Measurements from ENCODE around the gene CIAO3. TPM values are rescaled to one million over a fixed set of nuclear protein-coding genes. Genes with fewer than 3 reads are reported as not detected.

Gene CIAO3
- 10 to 100 TPM in 2 of 3 donors, 1 to 10 TPM in 1; 4.6 to 25.5 (median 17.5) TPM for polyA plus RNA-seq

DNA sequence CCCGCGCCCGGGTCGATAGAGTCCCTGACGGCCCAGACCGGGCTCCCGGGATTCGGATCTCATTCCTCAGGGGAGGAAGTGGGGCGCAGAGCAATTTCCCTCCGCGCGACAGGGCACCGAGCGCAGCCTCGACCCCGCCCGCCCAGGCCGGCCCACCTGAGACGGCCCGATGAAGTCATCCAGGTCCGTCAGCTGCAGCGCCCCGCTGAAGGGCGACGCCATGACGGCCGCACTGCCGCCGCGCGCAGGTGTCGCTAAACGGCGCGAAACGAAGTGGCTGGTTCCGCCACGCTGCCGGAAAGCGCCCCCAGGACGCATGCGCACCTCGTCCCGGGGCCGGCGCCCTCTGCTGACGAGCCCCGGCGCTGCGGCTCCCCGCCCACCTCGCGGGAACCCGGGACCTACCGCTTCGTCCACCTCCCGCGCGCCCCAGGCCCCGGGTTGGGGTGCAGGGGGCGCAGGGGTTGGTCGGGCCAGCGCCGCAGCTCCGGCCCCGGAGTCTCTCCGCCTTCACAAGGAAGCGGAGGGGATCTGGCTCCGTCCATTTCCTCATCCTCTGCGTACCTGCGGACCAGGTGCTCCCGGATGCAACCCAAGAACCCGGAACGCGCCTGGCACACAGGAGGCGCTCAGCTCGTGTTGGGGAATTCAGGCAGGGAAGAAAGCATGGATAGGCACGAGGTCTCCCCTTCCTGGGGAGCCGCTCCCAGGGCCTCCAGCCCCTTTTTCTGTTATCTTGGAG lies at the start of gene CIAO3:
Gene CIAO3, minus strand, starts transcription at position 234 of the 742 bp plus-strand sequence. Its CDS starts 12 bp downstream, at position 222.
- Mint-ChIP-seq H3K27ac (peak within 1 kb of the TSS in 3 of 6 donors; percentile 32 to 58 (median 57)), H3K27me3 (ENCODE audit: low read depth in 3 of 3) (peaks cover 0 to 4% (median 1%) of the 10 kb centered on the region in 3 donors), H3K36me3 (peaks cover 0 to 4% (median 0%) of the 10 kb centered on the region in 3 donors), H3K9me3 (no peaks in the 10 kb centered on the region), H3K4me3 (peak within 1 kb of the TSS; percentile 69 to 82 (median 76)), H3K4me1 (peaks cover 8 to 15% of the 10 kb centered on the region in 2 donors)
- DNase-seq, result peak; percentile 90 to 92 (median 91)

DNA sequence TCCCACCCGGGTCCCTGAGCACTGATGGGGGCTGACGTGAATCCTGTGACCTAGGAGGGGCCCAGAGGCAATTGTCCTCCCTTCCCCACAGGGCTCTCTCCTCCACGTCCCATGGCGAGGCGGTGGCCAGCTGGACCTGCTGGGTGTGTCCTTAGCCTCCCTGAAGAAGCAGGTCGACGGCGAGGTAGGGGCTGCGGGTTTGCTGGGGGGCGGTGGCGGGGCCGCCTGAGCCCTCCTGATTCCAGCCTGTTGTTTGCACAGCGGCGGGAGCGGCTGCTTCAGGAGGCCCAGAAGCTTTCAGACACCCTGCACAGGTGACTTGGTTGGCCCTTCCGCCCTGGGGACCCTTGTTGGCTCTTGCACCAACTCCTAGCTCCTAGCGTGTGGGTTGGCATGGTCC lies 49.3 kb upstream of the CIAO3 start:
- peaks cover 0 to 4% (median 0%) of the 10 kb centered on the region in 3 donors for H3K27me3 Mint-ChIP-seq (ENCODE audit: low read depth in 3 of 3)
- H3K4me1 Mint-ChIP-seq, result peaks cover 0 to 8% of the 10 kb centered on the region in 2 donors
- H3K27ac Mint-ChIP-seq, result peak overlapping the region in 1 of 6 donors; percentile 69
- H3K4me3 Mint-ChIP-seq, result peak overlapping the region in 4 of 5 donors; percentile 45 to 71 (median 60)
- peaks cover 0 to 4% (median 4%) of the 10 kb centered on the region in 3 donors for H3K36me3 Mint-ChIP-seq
- H3K9me3 Mint-ChIP-seq, result no peaks in the 10 kb centered on the region
- DNase-seq, result no peak

DNA sequence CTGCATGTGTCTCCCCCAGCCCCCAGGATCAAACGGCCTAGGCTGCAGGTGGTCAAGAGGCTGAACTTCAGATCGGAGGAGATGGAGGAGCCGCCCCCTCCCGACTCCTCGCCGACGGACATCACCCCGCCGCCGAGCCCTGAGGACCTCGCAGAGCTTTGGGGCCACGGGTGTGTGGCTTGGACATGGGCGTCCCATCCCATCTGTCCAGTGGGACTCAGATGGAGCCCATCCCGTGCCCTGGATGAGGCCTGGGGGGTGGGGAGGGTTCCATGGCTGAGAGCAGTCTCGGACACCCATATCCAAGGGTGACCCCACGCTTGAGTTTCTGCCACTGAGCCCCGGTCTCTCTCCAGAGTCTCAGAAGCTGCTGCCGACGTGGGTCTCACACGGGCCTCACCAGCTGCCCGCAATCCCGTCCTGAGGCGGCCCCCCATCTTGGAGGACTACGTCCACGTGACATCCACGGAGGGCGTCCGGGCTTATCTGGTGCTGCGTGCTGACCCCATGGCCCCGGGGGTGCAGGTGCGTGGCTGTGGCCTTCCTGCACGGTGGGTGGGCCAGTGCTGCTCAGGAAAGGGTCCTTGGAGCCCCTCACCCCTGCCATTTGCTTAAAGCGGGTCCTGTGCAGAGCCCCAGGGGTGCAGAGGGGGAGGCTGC lies 48.5 kb upstream of the CIAO3 start:
- DNase-seq, result no peak
- H3K4me1 Mint-ChIP-seq, result peaks cover 0 to 8% of the 10 kb centered on the region in 2 donors
- H3K27me3 Mint-ChIP-seq (ENCODE audit: low read depth in 3 of 3), result peaks cover 0 to 4% (median 0%) of the 10 kb centered on the region in 3 donors
- peak overlapping the region in 4 of 5 donors; percentile 21 to 60 (median 43) for H3K4me3 Mint-ChIP-seq
- peaks cover 0 to 4% (median 4%) of the 10 kb centered on the region in 3 donors for H3K36me3 Mint-ChIP-seq
- H3K9me3 Mint-ChIP-seq, result no peaks in the 10 kb centered on the region
- no peak overlapping the region for H3K27ac Mint-ChIP-seq

DNA sequence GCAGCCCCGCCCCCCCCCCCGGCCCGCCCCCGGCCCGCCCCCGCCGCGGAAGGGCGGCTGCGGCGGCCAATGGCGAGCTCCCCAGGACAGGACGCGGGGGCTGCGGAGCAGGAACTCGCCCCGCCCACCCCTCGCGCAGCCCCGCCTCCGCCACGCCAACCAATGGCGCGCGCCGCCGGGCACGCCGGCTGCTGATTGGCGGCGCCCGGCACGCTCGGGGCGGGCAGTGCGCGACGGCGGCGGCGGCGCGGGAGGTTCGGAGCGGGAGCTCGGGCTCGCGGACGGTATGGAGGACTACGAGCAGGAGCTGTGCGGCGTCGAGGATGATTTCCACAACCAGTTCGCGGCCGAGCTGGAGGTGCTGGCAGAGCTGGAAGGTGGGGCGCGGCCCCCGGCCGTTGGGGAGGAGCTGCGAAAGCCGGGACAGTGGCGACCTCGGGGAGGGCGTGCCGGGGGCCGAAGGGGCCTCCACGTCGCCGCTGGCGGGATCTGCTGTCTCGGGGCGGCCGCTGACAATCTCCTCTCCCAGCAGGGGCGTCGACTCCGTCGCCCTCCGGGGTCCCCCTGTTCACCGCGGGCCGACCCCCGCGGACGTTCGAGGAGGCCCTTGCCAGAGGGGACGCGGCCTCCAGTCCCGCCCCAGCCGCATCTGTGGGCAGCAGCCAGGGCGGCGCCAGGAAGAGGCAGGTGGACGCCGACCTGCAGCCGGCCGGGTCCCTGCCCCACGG lies 47.8 kb upstream of the CIAO3 start, which contains the start of gene CHTF18:
Gene CHTF18, plus strand, starts transcription at position 222 of the 728 bp plus-strand sequence. Its CDS starts 65 bp downstream, at position 287.
- Mint-ChIP-seq H3K27ac (peak within 1 kb of the TSS in 4 of 6 donors; percentile 30 to 62 (median 46)), H3K27me3 (ENCODE audit: low read depth in 3 of 3) (peaks cover 0 to 4% (median 0%) of the 10 kb centered on the region in 3 donors), H3K9me3 (no peaks in the 10 kb centered on the region), H3K4me3 (peak within 1 kb of the TSS; percentile 67 to 85 (median 83)), H3K4me1 (peaks cover 0 to 8% of the 10 kb centered on the region in 2 donors), H3K36me3 (peaks cover 0 to 4% (median 4%) of the 10 kb centered on the region in 3 donors)
- peak; percentile 92 to 96 (median 94) for DNase-seq

DNA sequence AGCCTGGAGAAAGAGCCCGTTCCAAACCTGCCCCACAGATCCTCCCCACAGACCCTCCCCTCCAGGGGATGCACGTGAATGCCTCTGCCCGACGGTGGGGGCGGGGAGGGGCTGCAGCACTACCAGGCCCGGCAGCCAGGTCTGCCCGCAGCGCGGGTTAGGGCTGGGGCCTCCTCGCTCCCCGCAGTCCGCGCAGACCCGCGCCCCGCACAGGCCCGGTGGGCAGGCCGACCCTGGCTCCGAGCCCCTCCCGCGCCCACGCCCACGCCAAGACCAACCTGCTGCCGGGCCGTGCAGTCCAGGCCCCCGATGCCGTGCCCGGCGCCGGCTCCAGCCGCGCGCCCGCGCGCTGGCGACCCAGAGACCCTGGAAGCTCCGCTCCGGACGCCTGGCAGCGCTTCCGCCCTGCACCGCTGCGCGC lies 47.2 kb upstream of the CIAO3 start, which contains the start of gene RPUSD1:
Gene RPUSD1, minus strand, starts transcription at position 404 of the 421 bp plus-strand sequence. CDS start 644 bp downstream, outside the sequence.
- peaks cover 0 to 4% (median 0%) of the 10 kb centered on the region in 3 donors for H3K27me3 Mint-ChIP-seq (ENCODE audit: low read depth in 3 of 3)
- peak within 1 kb of the TSS; percentile 67 to 85 (median 83) for H3K4me3 Mint-ChIP-seq
- no peak for DNase-seq
- peaks cover 0 to 8% of the 10 kb centered on the region in 2 donors for H3K4me1 Mint-ChIP-seq
- no peaks in the 10 kb centered on the region for H3K9me3 Mint-ChIP-seq
- peak within 1 kb of the TSS in 4 of 6 donors; percentile 30 to 62 (median 46) for H3K27ac Mint-ChIP-seq
- peaks cover 0 to 4% (median 4%) of the 10 kb centered on the region in 3 donors for H3K36me3 Mint-ChIP-seq

DNA sequence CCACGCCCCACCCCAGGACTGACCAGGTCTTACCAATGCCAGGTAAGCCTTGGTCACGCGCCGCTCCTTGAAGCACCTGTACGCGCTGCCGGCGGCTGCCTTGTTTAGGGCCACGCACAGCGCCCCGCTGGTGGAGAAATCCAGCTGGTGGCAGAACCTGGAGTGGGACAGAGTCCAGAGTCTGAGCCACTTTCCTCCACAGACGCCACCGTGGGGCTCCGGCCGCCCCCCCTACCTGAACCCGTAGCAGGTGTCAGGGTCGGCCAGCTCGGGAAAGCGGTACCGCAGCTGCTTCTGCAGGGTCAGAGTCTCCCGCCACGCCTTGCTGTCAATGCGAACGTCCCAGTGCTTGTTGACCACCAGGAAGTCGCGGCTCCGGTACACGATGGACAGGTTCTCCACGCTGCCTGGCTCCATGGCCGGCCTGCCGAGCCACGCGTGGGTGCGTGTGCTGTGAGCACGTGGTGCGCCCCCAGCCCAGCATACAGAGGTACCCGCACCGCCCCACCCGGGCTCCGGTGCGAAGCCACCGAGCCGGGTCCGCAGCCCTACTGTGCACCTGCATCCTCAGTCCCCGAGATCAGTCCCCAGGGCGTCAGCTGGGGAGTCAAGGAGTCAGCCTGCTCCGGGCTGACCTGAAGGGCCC lies 46.6 kb upstream of the CIAO3 start:
- peak overlapping the region; percentile 67 to 85 (median 83) for H3K4me3 Mint-ChIP-seq

DNA sequence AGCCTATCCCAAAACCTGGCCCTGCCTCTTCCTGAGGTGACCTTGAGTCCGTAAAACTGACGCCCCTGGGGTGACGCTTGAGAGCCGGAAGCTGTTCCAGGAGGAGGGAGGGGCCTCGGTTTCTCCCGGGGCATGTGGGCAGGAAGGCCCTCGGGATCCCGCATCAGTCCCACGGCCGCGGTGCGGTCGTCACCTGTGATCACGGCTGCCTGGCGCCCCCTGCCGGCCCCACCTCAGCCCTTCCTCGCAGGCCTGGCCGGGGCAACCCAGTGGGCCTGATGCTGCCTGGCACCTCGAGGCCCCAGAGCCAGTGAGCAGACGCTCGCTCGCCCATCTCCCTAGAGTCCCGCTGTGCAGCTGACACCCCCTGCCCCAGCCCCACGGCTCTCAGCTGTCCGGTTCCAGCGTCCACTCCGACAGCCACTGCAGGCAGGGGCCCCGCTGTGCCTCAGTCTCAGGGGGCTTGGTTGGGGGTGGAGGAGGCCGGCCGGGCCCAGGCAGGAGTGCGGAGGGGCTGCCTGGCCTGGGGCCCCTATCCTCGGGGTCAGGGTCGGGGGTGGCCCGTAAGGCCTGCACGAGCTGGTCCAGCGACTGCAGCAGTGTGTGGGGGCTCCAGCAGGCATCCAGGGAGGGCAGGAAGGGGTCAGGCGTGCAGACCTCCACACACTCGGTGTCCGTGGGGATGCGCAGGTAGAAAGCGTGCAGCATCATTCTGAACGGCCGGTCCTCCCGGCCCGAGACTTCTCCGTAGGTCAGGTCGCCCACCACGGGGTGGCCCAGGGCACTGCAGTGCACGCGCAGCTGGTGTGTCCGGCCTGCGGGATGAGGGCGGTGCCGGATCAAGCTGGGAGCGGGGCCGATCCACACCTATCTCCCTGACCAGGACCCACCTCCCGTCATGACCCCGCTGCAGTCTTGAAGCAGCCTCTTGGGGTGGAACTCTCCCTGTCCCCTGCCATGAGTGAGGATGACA lies 45.1 kb upstream of the CIAO3 start:
- Mint-ChIP-seq H3K4me3 (peak overlapping the region; percentile 56 to 83 (median 72)), H3K4me1 (peaks cover 0 to 8% of the 10 kb centered on the region in 2 donors), H3K9me3 (no peaks in the 10 kb centered on the region), H3K27ac (no peak overlapping the region), H3K36me3 (no peaks in the 10 kb centered on the region), H3K27me3 (ENCODE audit: low read depth in 3 of 3) (peaks cover 0 to 4% (median 0%) of the 10 kb centered on the region in 3 donors)
- peak; percentile 59 to 66 (median 61) for DNase-seq

More for the DNA sequence above, 46.6 kb upstream of the CIAO3 start:
- Mint-ChIP-seq H3K27ac (peak overlapping the region in 3 of 6 donors; percentile 30 to 62 (median 37)), H3K9me3 (no peaks in the 10 kb centered on the region), H3K36me3 (peaks cover 0 to 4% (median 4%) of the 10 kb centered on the region in 3 donors), H3K27me3 (ENCODE audit: low read depth in 3 of 3) (peaks cover 0 to 4% (median 0%) of the 10 kb centered on the region in 3 donors), H3K4me1 (peaks cover 0 to 8% of the 10 kb centered on the region in 2 donors)
- DNase-seq, result peak in 1 of 3 donors; percentile 8

DNA sequence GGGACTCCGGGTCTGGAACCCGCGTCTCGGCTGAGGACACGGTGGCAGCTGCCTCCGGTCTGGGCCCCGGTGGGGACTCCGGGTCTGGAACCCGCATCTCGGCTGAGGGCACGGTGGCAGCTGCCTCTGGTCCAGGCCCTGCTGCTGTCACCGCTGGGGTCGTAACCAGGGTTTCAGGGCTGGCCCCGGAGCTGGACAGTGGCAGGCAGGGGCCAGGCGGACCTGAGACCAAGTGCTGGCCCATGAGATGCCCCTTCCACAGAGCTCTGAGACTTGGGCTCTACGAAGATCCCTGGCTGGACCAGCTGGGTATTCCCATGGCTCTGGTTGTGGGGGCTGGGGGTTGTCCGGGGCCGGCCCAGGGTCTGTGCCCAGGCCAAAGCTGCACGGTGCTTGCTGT lies 43.6 kb upstream of the CIAO3 start:
- no peak overlapping the region for H3K4me3 Mint-ChIP-seq
- no peaks in the 10 kb centered on the region for H3K36me3 Mint-ChIP-seq
- no peak overlapping the region for H3K27ac Mint-ChIP-seq
- peaks cover 0 to 6% of the 10 kb centered on the region in 2 donors for H3K4me1 Mint-ChIP-seq
- peaks cover 0 to 6% (median 0%) of the 10 kb centered on the region in 3 donors for H3K27me3 Mint-ChIP-seq (ENCODE audit: low read depth in 3 of 3)
- H3K9me3 Mint-ChIP-seq, result no peaks in the 10 kb centered on the region
- DNase-seq, result no peak

DNA sequence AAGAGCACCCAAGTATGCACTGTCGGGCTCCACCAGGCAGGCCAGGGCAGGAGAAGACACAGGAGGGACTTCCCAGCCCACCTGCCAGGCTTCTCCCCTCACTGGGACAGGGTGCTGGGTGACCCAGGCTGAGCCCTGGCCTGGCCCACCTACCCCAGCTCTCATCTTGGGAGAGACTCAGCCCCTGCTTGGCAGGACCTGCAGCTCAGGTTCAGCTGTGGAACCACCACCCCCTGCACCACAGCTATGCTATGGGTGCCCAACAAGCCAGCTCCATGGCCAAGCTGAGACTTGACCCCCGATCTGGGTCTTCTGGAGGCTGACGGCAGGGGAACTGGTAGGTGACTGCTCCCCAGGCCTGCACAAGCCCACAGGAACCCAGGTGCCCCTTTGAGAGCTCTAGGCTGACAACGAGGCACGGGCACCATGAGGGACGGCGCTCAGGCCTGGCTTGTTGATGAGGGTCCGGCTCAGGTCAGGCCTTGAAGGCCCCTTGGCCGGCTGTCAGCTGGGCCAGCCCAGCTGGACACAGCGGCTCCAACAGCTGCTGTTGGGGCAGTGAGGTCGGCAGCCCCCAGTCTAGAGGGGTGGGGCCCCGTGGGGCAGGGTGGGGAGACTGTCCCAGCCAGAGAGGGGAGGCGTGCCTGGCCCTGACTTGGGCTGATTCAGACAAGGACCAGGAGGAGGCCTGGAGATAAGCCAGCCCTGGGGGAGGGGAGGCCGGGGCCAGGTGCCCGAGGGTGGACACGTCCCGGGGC lies 42.8 kb upstream of the CIAO3 start:
- Mint-ChIP-seq H3K36me3 (no peaks in the 10 kb centered on the region), H3K4me1 (peaks cover 0 to 6% of the 10 kb centered on the region in 2 donors), H3K27me3 (ENCODE audit: low read depth in 3 of 3) (peaks cover 0 to 6% (median 0%) of the 10 kb centered on the region in 3 donors), H3K27ac (peak overlapping the region in 1 of 6 donors; percentile 22), H3K4me3 (no peak overlapping the region), H3K9me3 (no peaks in the 10 kb centered on the region)
- no peak for DNase-seq

DNA sequence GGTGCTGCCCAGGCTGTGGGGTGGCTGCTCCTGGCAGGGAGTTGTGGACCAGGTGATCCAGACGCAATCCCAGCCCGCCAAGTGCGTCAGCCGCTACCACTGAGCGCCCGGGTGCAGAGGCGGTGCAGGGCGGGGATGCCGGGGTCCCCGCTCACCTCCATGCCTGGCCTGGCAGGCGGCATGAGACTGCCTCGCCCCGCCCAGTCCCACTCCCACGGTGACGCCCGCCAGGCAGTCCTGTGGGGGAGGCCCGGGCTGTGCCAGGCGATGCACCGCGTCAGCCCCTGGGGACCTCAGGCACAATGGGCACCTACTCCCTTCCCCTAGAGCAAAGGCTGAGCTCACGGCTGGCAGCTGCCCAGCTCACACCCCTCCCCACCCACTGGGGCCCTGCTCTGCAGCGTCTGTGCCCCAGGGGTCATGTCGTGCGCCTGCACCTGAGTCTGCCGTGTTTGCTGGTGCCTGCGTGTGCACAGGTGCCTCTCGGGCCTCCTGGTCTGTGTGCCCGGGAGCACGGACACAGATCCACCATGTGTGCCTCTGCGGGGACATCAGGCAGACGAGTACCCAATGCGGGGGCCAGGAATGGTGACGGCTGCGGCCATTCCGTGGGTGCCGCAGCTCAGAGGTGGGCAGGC lies 42.1 kb upstream of the CIAO3 start:
- DNase-seq, result no peak
- no peaks in the 10 kb centered on the region for H3K36me3 Mint-ChIP-seq
- peaks cover 0 to 6% (median 0%) of the 10 kb centered on the region in 3 donors for H3K27me3 Mint-ChIP-seq (ENCODE audit: low read depth in 3 of 3)
- H3K9me3 Mint-ChIP-seq, result no peaks in the 10 kb centered on the region
- peaks cover 0 to 6% of the 10 kb centered on the region in 2 donors for H3K4me1 Mint-ChIP-seq
- H3K27ac Mint-ChIP-seq, result peak overlapping the region in 1 of 6 donors; percentile 22
- H3K4me3 Mint-ChIP-seq, result no peak overlapping the region

DNA sequence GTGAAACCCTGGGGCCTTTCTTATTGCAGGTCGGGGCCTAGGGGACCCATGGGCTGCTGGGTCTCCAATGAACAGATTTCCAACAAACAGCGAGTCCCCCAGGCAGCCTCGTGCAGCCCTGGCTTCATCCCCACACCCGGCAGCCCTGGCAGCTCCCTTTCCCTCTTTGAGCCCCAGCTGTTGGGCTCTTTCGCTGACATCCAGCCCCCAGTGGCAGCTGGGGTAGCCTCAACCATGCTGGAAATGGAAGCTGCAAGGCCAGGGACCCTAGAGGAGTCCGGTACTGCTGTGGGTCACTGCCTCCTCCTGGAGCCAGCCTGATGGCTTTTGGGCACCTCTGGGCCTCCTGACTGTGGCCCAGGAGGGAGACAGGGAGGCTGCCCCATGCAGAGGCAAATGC lies 41.5 kb upstream of the CIAO3 start:
- Mint-ChIP-seq H3K36me3 (no peaks in the 10 kb centered on the region), H3K4me1 (peaks cover 0 to 5% of the 10 kb centered on the region in 2 donors), H3K9me3 (no peaks in the 10 kb centered on the region), H3K27ac (no peak overlapping the region), H3K27me3 (ENCODE audit: low read depth in 3 of 3) (peaks cover 0 to 6% (median 0%) of the 10 kb centered on the region in 3 donors), H3K4me3 (no peak overlapping the region)
- no peak for DNase-seq

All from immature natural killer cell (primary cell).